Peyer's patch (tissue), 4 donors: ENCODE measurements around the gene FRMD4A. TPM values are rescaled to one million over a fixed set of nuclear protein-coding genes. Genes with fewer than 3 reads are reported as not detected.

Experiments
- DNase-seq, 3 donors: peaks; one replicate each; pipeline ENCODE4 v3.0.0-alpha.2; 2017 to 2019
- H3K27ac ChIP-seq, 4 donors: fragments of 200-600 bp; sonication (generic); one replicate each; pipeline ENCODE4 v1.5.1; 2016 to 2019
- H3K27me3 ChIP-seq, 2 donors: fragments of 200-600 bp; sonication (generic); one replicate each; pipeline ENCODE4 v1.5.1; 2019
- H3K36me3 ChIP-seq, 3 donors: fragments of 200-600 bp; sonication (generic); one replicate each; pipeline ENCODE4 v1.5.1; 2016 to 2019
- H3K4me1 ChIP-seq, 4 donors: fragments of 200-600 bp; sonication (generic); one replicate each; pipeline ENCODE4 v1.5.1; 2016 to 2019
- H3K4me3 ChIP-seq, 4 donors: fragments of 200-600 bp; sonication (generic); 1 replicate in 3 of 4; 2 replicates in 1 of 4; pipeline ENCODE4 v1.5.1; 2016 to 2019; ENCODE audit warnings: mild to moderate bottlenecking in 1 of 4
- H3K9me3 ChIP-seq, 4 donors: fragments of 200-600 bp; sonication (generic); one replicate each; pipeline ENCODE4 v1.5.1; 2016 to 2019; ENCODE audit warnings: mild to moderate bottlenecking in 1 of 4
- POLR2A ChIP-seq, 2 donors: fragments of 450-650 bp; IDR thresholded peaks; one replicate each; pipeline ENCODE4 v1.5.1; 2017; ENCODE audit warnings: antibody characterized with exemption in 2 of 2, mild to moderate bottlenecking in 2 of 2, moderate library complexity in 2 of 2
- total RNA-seq, 4 donors: library from RNA; depleted of rRNA; stranded (reverse); fragments of >200 nt; gene quantifications; one replicate each; pipeline ENCODE4 v1.1.0, GENCODE V29; 2016
- TF ChIP-seq, protein P1 (sequence below), 6 experiments: fragments of 450-650 bp in 4 of 6; fragments of 200-600 bp in 2 of 6; sonication (generic) in 1 of 6; IDR thresholded peaks; one replicate each; pipeline ENCODE4 v1.5.1; 2017 to 2019; ENCODE audit warnings: antibody characterized with exemption in 6 of 6, mild to moderate bottlenecking in 3 of 6, moderate library complexity in 1 of 6

FRMD4A gene
- total RNA-seq, 4 donors from 2014 or later = 3.0 to 47.9 (median 5.9) TPM

DNA sequence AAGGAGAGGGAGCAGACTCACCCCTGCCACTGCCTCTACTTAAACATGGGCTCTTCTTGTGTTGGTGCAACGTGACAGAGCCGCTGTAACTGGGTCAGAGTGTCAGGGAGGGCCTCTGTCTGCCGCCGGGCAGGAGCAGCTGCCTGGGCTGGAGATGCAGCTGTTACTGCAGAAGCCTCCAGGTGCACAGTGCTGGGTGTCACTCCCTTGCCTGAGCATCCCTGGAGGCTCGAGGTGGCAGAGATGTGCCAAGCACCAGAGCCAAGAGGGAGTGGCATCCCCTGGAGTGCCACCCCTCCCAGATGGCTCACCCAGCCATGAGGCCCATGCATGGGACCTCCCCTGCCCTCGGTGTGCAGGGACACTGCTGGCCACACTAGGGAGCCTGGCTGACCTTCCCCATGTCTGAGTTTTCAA is 598.3 kb downstream of the FRMD4A start:
- Histone ChIP-seq H3K4me1 (no peaks in the 10 kb centered on the region), H3K27me3 (no peaks in the 10 kb centered on the region), H3K4me3 (no peak overlapping the region), H3K36me3 (no peaks in the 10 kb centered on the region), H3K27ac (no peak overlapping the region), H3K9me3 (no peaks in the 10 kb centered on the region)
- TF ChIP-seq, protein P1, sequence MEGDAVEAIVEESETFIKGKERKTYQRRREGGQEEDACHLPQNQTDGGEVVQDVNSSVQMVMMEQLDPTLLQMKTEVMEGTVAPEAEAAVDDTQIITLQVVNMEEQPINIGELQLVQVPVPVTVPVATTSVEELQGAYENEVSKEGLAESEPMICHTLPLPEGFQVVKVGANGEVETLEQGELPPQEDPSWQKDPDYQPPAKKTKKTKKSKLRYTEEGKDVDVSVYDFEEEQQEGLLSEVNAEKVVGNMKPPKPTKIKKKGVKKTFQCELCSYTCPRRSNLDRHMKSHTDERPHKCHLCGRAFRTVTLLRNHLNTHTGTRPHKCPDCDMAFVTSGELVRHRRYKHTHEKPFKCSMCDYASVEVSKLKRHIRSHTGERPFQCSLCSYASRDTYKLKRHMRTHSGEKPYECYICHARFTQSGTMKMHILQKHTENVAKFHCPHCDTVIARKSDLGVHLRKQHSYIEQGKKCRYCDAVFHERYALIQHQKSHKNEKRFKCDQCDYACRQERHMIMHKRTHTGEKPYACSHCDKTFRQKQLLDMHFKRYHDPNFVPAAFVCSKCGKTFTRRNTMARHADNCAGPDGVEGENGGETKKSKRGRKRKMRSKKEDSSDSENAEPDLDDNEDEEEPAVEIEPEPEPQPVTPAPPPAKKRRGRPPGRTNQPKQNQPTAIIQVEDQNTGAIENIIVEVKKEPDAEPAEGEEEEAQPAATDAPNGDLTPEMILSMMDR (IDR thresholded peaks at IDR 0.05) = no peak
- no peak for TF ChIP-seq POLR2A (IDR thresholded peaks at IDR 0.05)
- DNase-seq = no peak

DNA sequence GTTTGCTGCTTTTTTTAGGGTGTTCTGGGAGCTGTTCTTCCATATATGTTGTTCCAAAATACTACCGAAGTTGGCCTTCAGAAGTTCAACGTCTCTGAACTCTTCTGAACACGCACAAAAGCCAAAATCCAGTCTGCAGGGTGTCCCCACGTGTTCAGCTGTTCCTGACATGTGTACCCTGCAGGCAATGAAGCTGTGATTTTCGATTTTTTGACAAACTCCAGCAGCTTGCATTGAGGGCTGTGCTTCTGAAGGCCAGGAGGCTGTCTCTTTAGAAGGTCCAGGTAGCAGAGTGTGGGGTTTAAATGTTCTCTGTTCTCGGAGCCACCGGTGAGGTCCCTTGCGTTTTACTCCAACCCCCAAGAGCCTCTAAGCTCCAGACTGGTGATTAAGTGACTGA is 598.9 kb downstream of the FRMD4A start:
- Histone ChIP-seq H3K27me3 (no peaks in the 10 kb centered on the region), H3K4me1 (no peaks in the 10 kb centered on the region), H3K4me3 (no peak overlapping the region), H3K36me3 (no peaks in the 10 kb centered on the region), H3K27ac (no peak overlapping the region), H3K9me3 (no peaks in the 10 kb centered on the region)
- TF ChIP-seq POLR2A (IDR thresholded peaks at IDR 0.05) = no peak
- TF ChIP-seq, protein P1 (IDR thresholded peaks at IDR 0.05) = no peak
- no peak for DNase-seq

DNA sequence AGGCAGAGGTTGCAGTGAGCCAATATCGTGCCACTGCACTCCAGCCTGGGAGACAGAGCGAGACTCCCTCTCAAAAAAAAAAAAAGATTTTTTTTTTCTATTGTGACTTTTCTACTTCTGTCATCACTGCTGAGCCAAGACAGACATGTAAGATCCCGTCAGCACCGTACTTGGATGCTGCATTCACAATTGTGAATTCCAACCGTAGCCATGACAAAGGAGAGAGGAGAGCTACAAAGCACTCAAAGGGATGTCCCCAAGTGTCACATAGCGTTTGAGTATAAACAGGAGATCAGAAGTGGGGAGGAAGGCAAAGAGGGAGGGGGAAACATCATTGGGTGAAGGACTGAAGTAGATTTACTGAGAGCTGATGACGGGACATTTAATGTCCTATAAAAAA is 599.8 kb downstream of the FRMD4A start:
- Histone ChIP-seq H3K4me1 (no peaks in the 10 kb centered on the region), H3K27me3 (no peaks in the 10 kb centered on the region), H3K27ac (no peak overlapping the region), H3K4me3 (no peak overlapping the region), H3K36me3 (no peaks in the 10 kb centered on the region), H3K9me3 (no peaks in the 10 kb centered on the region)
- no peak for DNase-seq
- TF ChIP-seq, protein P1 (IDR thresholded peaks at IDR 0.05) = no peak
- no peak for TF ChIP-seq POLR2A (IDR thresholded peaks at IDR 0.05)

DNA sequence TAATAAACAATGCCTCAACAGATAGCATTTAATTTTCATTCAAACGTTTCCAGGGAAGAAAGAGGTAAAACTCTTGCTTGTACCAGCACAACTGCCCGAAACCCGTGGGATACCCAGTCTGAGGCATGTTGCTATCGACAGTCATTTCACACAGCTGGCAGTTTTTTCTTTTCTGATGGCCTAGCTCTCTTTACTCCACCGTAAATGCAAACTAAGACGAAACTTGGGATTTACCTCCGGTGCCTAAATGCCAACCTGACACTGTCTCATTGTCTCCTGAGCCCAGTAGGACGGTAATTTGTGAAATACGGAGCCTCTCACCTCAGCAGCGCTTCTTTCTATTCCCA is 600.4 kb downstream of the FRMD4A start:
- H3K4me3 ChIP-seq = no peak overlapping the region
- H3K27ac ChIP-seq = no peak overlapping the region
- H3K27me3 ChIP-seq = no peaks in the 10 kb centered on the region
- no peaks in the 10 kb centered on the region for H3K4me1 ChIP-seq
- no peak for DNase-seq
- TF ChIP-seq, protein P1 (IDR thresholded peaks at IDR 0.05) = no peak
- TF ChIP-seq POLR2A (IDR thresholded peaks at IDR 0.05) = no peak
- no peaks in the 10 kb centered on the region for H3K9me3 ChIP-seq
- no peaks in the 10 kb centered on the region for H3K36me3 ChIP-seq

DNA sequence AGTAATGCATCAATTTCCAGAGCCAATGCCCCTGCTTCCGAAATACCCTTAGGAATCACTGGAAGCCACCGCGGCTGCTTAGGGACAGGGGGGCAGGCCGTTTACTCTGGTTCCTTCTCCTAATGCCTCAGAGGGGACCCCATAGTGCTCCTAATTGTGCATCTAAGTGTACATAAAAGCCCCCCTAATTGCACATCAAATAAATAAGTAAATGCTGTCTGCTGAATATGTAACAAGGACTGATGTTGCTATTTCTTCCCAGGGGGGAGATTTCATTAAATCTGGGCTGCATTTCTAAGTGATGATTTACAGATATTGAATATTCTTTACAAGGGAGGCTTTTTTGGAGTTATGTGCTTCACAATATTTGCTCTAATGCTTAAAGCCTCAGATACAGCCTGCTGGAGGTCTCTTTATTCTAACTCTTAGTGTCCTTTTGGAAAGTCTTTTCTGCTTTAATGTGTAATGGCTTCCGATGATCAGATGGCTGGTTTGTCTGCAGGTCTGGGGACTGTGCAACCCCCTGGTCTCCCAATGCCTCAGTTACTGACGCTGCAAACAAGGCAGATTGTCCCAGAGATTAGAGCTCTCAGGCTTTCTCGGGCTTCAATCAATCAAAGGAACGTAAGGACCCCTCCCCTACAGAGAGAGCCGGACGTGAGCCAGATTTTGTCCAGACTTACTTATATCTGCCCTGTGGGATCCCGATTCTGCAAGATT is 601.0 kb downstream of the FRMD4A start:
- Histone ChIP-seq H3K36me3 (no peaks in the 10 kb centered on the region), H3K27ac (no peak overlapping the region), H3K4me3 (no peak overlapping the region), H3K4me1 (no peaks in the 10 kb centered on the region), H3K9me3 (no peaks in the 10 kb centered on the region), H3K27me3 (no peaks in the 10 kb centered on the region)
- no peak for DNase-seq
- TF ChIP-seq, protein P1 (IDR thresholded peaks at IDR 0.05) = no peak
- TF ChIP-seq POLR2A (IDR thresholded peaks at IDR 0.05) = no peak
